H9 (cell line): ENCODE data around the gene DUSP15. TPM values are rescaled to one million over a fixed set of nuclear protein-coding genes. Genes with fewer than 3 reads are reported as not detected.

Experiments
- DNase-seq: peaks from one replicate; pipeline ENCODE4 v3.0.0-alpha.2; 2017
- H2AFZ ChIP-seq: one replicate; pipeline ENCODE4 v1.6.1; 2013; ENCODE audit warnings: mild to moderate bottlenecking, low read length, control low read depth, moderate library complexity
- H2AK5ac ChIP-seq: 2 replicates; pipeline ENCODE4 v1.6.1; 2013; ENCODE audit warnings: low read length, control low read depth, mixed read lengths; ENCODE audit not compliant: insufficient read length
- H2BK120ac ChIP-seq: one replicate; pipeline ENCODE4 v1.6.1; 2013; ENCODE audit warnings: low read depth, mild to moderate bottlenecking, low read length, control low read depth, inconsistent platforms; ENCODE audit not compliant: poor library complexity, severe bottlenecking
- H2BK12ac ChIP-seq: 2 replicates; pipeline ENCODE4 v1.6.1; 2013; ENCODE audit warnings: low read length, control low read depth, mixed read lengths, low read depth; ENCODE audit not compliant: insufficient read length
- H2BK15ac ChIP-seq: 2 replicates; pipeline ENCODE4 v1.6.1; 2013; ENCODE audit warnings: low read depth, low read length, control low read depth
- H2BK20ac ChIP-seq: one replicate; pipeline ENCODE4 v1.6.1; 2013; ENCODE audit warnings: low read depth, mild to moderate bottlenecking, low read length, control low read depth, inconsistent platforms; ENCODE audit not compliant: poor library complexity, severe bottlenecking
- H2BK5ac ChIP-seq: 2 replicates; pipeline ENCODE4 v1.6.1; 2013; ENCODE audit warnings: low read length, control low read depth, mixed read lengths; ENCODE audit not compliant: insufficient read length
- H3K14ac ChIP-seq: 2 replicates; pipeline ENCODE4 v1.6.1; 2013; ENCODE audit warnings: low read length, control low read depth; ENCODE audit not compliant: insufficient read depth
- H3K18ac ChIP-seq: 2 replicates; pipeline ENCODE4 v1.6.1; 2013; ENCODE audit warnings: low read depth, mild to moderate bottlenecking, mixed read lengths, low read length, control low read depth; ENCODE audit not compliant: insufficient read length
- H3K23ac ChIP-seq: 2 replicates; pipeline ENCODE4 v1.6.1; 2013; ENCODE audit warnings: low read length, control low read depth, mixed read lengths, low read depth; ENCODE audit not compliant: insufficient read length
- H3K23me2 ChIP-seq: 2 replicates; pipeline ENCODE4 v1.6.1; 2013; ENCODE audit warnings: low read depth, mild to moderate bottlenecking, mixed read lengths, low read length, control low read depth; ENCODE audit not compliant: insufficient read length, poor library complexity, severe bottlenecking
- H3K27ac ChIP-seq: 2 replicates; pipeline ENCODE4 v1.5.1; 2013; ENCODE audit warnings: low read length, control low read depth, mixed read lengths, low read depth; ENCODE audit not compliant: insufficient read length
- H3K27me3 ChIP-seq: 2 replicates; pipeline ENCODE4 v1.6.1; 2013; ENCODE audit warnings: low read length, control low read depth, inconsistent platforms; ENCODE audit not compliant: insufficient read depth
- H3K4ac ChIP-seq: 2 replicates; pipeline ENCODE4 v1.6.1; 2013; ENCODE audit warnings: low read depth, mild to moderate bottlenecking, control low read depth, inconsistent platforms, low read length, moderate library complexity
- H3K4me1 ChIP-seq: 2 replicates; pipeline ENCODE4 v1.6.1; 2013; ENCODE audit warnings: low read length, control low read depth, inconsistent platforms; ENCODE audit not compliant: insufficient read depth
- H3K4me2 ChIP-seq: 2 replicates; pipeline ENCODE4 v1.6.1; 2013; ENCODE audit warnings: low read length, control low read depth, mixed read lengths; ENCODE audit not compliant: insufficient read length, insufficient read depth
- H3K56ac ChIP-seq: 2 replicates; pipeline ENCODE4 v1.6.1; 2013; ENCODE audit warnings: low read depth, mild to moderate bottlenecking, mixed read lengths, low read length, control low read depth; ENCODE audit not compliant: insufficient read length
- H3K79me1 ChIP-seq: 2 replicates; pipeline ENCODE4 v1.6.1; 2013; ENCODE audit warnings: low read depth, mild to moderate bottlenecking, moderate library complexity, low read length, control low read depth, inconsistent platforms; ENCODE audit not compliant: insufficient read depth, poor library complexity, severe bottlenecking
- H3K79me2 ChIP-seq: 2 replicates; pipeline ENCODE4 v1.6.1; 2013; ENCODE audit warnings: low read length, control low read depth, inconsistent platforms; ENCODE audit not compliant: insufficient read depth
- H3K9ac ChIP-seq: 2 replicates; pipeline ENCODE4 v1.6.1; 2013; ENCODE audit warnings: low read length, control low read depth, mixed read lengths; ENCODE audit not compliant: insufficient read length; ENCODE audit errors: extremely low read depth
- H3K9me3 ChIP-seq: one replicate; pipeline ENCODE4 v1.6.1; 2013; ENCODE audit warnings: low read depth, low read length, inconsistent platforms; ENCODE audit not compliant: control insufficient read depth
- H3T11ph ChIP-seq: one replicate; pipeline ENCODE4 v1.6.1; 2013; ENCODE audit warnings: mild to moderate bottlenecking, low read length, control low read depth, inconsistent platforms
- H4K20me1 ChIP-seq: one replicate; pipeline ENCODE4 v1.6.1; 2013; ENCODE audit not compliant: control insufficient read depth, insufficient read length, insufficient read depth
- H4K5ac ChIP-seq: 2 replicates; pipeline ENCODE4 v1.6.1; 2013; ENCODE audit warnings: low read depth, mild to moderate bottlenecking, mixed read lengths, low read length, control low read depth; ENCODE audit not compliant: insufficient read length
- H4K8ac ChIP-seq: replicated peaks from 2 replicates; pipeline ENCODE4 v1.6.1; 2013; ENCODE audit warnings: low read length, control low read depth, mixed read lengths, low read depth; ENCODE audit not compliant: insufficient read length
- H4K91ac ChIP-seq: 2 replicates; pipeline ENCODE4 v1.6.1; 2013; ENCODE audit warnings: low read depth, mild to moderate bottlenecking, moderate library complexity, mixed read lengths, low read length, control low read depth; ENCODE audit not compliant: insufficient read length
- H3K27ac Mint-ChIP-seq, 3 experiments: 2 replicates in 2 of 3; 3 replicates in 1 of 3; pipeline ENCODE4 v1.8.0; 2020 to 2021; ENCODE audit warnings: mixed read lengths in 3 of 3, mild to moderate bottlenecking in 1 of 3, moderate library complexity in 1 of 3
- H3K27me3 Mint-ChIP-seq: 2 replicates; pipeline ENCODE4 v1.8.0; 2021; ENCODE audit warnings: low read depth, mild to moderate bottlenecking, moderate library complexity, mixed read lengths
- H3K36me3 Mint-ChIP-seq, 3 experiments: 2 replicates in 2 of 3; 3 replicates in 1 of 3; pipeline ENCODE4 v1.8.0; 2020 to 2021; ENCODE audit warnings: low read depth in 3 of 3, mixed read lengths in 3 of 3; ENCODE audit not compliant: insufficient read depth in 1 of 3
- H3K4me1 Mint-ChIP-seq, 2 experiments: 2 replicates each; pipeline ENCODE4 v1.8.0; 2020; ENCODE audit warnings: mixed read lengths in 2 of 2
- H3K4me3 Mint-ChIP-seq, 2 experiments: 2 replicates in 1 of 2; 3 replicates in 1 of 2; pipeline ENCODE4 v1.8.0; 2020 to 2021; ENCODE audit warnings: mild to moderate bottlenecking in 2 of 2, mixed read lengths in 2 of 2, moderate library complexity in 1 of 2
- H3K9me3 Mint-ChIP-seq, 2 experiments: 2 replicates in 1 of 2; 3 replicates in 1 of 2; pipeline ENCODE4 v1.8.0; 2020; ENCODE audit warnings: mild to moderate bottlenecking in 2 of 2, mixed read lengths in 2 of 2, moderate library complexity in 1 of 2
- CTCF ChIP-seq: fragments of 200-600 bp; sonication (generic); conservative IDR thresholded peaks from 3 replicates; pipeline ENCODE4 v1.8.0; 2021; ENCODE audit warnings: antibody characterized with exemption, mild to moderate bottlenecking
- WGBS: extraction: QIAGEN DNeasy Blood & Tissue Kit; methylation state at CpG from one replicate; pipeline ENCODE4 v1.1.7; 2013; ENCODE audit warnings: missing lambda C conversion rate, low lambda C conversion rate, mixed read lengths; ENCODE audit not compliant: insufficient read length; ENCODE audit errors: extremely low coverage; 5-methylcytosine and 5-hydroxymethylcytosine counted together
- total RNA-seq: library from RNA; stranded (reverse); gene quantifications from 2 replicates; pipeline ENCODE4 v1.2.1, GENCODE V29; 2021

Gene DUSP15
- total RNA-seq, 1 experiment from 2014 or later, result 5.6 TPM

- no peaks in the 10 kb centered on the region for H3K79me2 ChIP-seq
- no peak for DNase-seq
- no peak overlapping the region for H2BK15ac ChIP-seq
- Mint-ChIP-seq H3K36me3 (no peaks in the 10 kb centered on the region), H3K27me3 (peaks cover 2% of the 10 kb centered on the region), H3K27ac (no peak overlapping the region), H3K9me3 (no peaks in the 10 kb centered on the region), H3K4me3 (no peak overlapping the region), H3K4me1 (peaks cover 34 to 35% of the 10 kb centered on the region in 2 experiments)
- H3T11ph ChIP-seq, result no peak overlapping the region
- no peaks in the 10 kb centered on the region for H3K79me1 ChIP-seq
- no peaks in the 10 kb centered on the region; the same call in 1 of the 2 replicates for H3K4me1 ChIP-seq
- no peak overlapping the region for H3K4me2 ChIP-seq
- H3K56ac ChIP-seq, result no peak overlapping the region
- no peak overlapping the region for H2BK20ac ChIP-seq
- no peak overlapping the region for H4K91ac ChIP-seq
- no peak overlapping the region for H2BK120ac ChIP-seq
- no peak overlapping the region for H4K8ac ChIP-seq
- no peaks in the 10 kb centered on the region for H4K20me1 ChIP-seq
- no peak overlapping the region for H4K5ac ChIP-seq
- no peak overlapping the region for H2AFZ ChIP-seq
- no peak overlapping the region for H3K14ac ChIP-seq
- no peak overlapping the region for H2BK12ac ChIP-seq
- TF ChIP-seq CTCF, result no peak
- no peaks in the 10 kb centered on the region for H3K9me3 ChIP-seq
- no CpG with 5 or more reads among the region's 3 CpGs for WGBS
- H2BK5ac ChIP-seq, result no peak overlapping the region
- no peak overlapping the region for H3K27ac ChIP-seq
- H2AK5ac ChIP-seq, result no peak overlapping the region
- no peak overlapping the region for H3K4ac ChIP-seq
- H3K23ac ChIP-seq, result no peak overlapping the region
- no peak overlapping the region for H3K18ac ChIP-seq
- H3K23me2 ChIP-seq, result no peaks in the 10 kb centered on the region
- H3K27me3 ChIP-seq, result no peaks in the 10 kb centered on the region
- H3K9ac ChIP-seq, result no peak overlapping the region
Observed at GRCh38 chr20:31837896-31838397, 32.4 kb downstream of the DUSP15 start.
